Panc1 (cell line): ENCODE measurements around the gene MAD1L1. TPM values are rescaled to one million over a fixed set of nuclear protein-coding genes. Genes with fewer than 3 reads are reported as not detected.

ENCODE experiments used
- ATAC-seq: fragments of 200-7000 bp; cut with Tn5 transposase; 2 replicates; pipeline ENCODE4 v1.9.1; 2020; ENCODE audit warnings: mild to moderate bottlenecking, moderate library complexity
- BruUV-seq: library from RNA; stranded (reverse); fragments of 400-500 nt; replicated peaks from 2 replicates; lab custom pipeline; 2021; lab: Mats Ljungman, UMichigan
- CTCF ChIA-PET: fragments of 300-600 bp; sonication (Branson Sonifier 250); formaldehyde crosslinking; loops from one replicate; lab custom pipeline; 2022; ENCODE audit warnings: antibody characterized with exemption; lab: Charles Lee
- POLR2A ChIA-PET: fragments of 300-600 bp; sonication (Branson Sonifier 250); formaldehyde crosslinking; loops from one replicate; lab custom pipeline; 2022; ENCODE audit warnings: antibody characterized with exemption; lab: Charles Lee
- DNase-seq: peaks from one replicate; pipeline ENCODE4 v3.0.0-alpha.2; 2010; ENCODE audit warnings: low read depth, low spot score
- H3K27ac ChIP-seq: 2 replicates; pipeline ENCODE4 v1.5.1; 2011; ENCODE audit warnings: mild to moderate bottlenecking, low read length, inconsistent platforms
- H3K27me3 ChIP-seq: fragments of 200-500 bp; sonication (Bioruptor generic); 2 replicates; pipeline ENCODE4 v1.6.0; 2014; ENCODE audit warnings: low read length, inconsistent platforms; ENCODE audit not compliant: control insufficient read depth, insufficient read depth
- H3K36me3 ChIP-seq: fragments of 200-500 bp; sonication (Bioruptor generic); 2 replicates; pipeline ENCODE4 v1.5.1; 2014; ENCODE audit warnings: inconsistent platforms, mild to moderate bottlenecking, low read length, moderate library complexity; ENCODE audit not compliant: control insufficient read depth, insufficient read depth
- H3K4me1 ChIP-seq: 2 replicates; pipeline ENCODE4 v1.5.1; 2011; ENCODE audit warnings: inconsistent platforms, mild to moderate bottlenecking, low read length, moderate library complexity; ENCODE audit not compliant: control insufficient read depth, insufficient read depth
- H3K4me3 ChIP-seq, 2 experiments: 2 replicates each; pipeline ENCODE4 v1.5.1; 2011 to 2012; ENCODE audit warnings: low read depth in 2 of 2, low read length in 2 of 2, mild to moderate bottlenecking in 2 of 2, inconsistent platforms in 1 of 2, moderate library complexity in 1 of 2
- H3K9me3 ChIP-seq: fragments of 200-500 bp; sonication (Bioruptor generic); 2 replicates; pipeline ENCODE4 v1.5.1; 2014; ENCODE audit warnings: low read depth, mild to moderate bottlenecking, inconsistent platforms, low read length, moderate library complexity; ENCODE audit not compliant: control insufficient read depth, insufficient read depth
- POLR2AphosphoS5 ChIP-seq: IDR thresholded peaks from 2 replicates; pipeline ENCODE4 v1.6.1; 2012; ENCODE audit warnings: mild to moderate bottlenecking, low read depth, low read length, moderate library complexity
- SIN3A ChIP-seq: IDR thresholded peaks from 2 replicates; pipeline ENCODE4 v1.6.1; 2012; ENCODE audit warnings: low read depth, mild to moderate bottlenecking, low read length, moderate library complexity, borderline replicate concordance; ENCODE audit not compliant: insufficient read depth
- TCF7L2 ChIP-seq: IDR thresholded peaks from 2 replicates; pipeline ENCODE4 v1.6.1; 2011; ENCODE audit warnings: mild to moderate bottlenecking, low read depth, low read length, inconsistent platforms
- in situ Hi-C: cut with HindIII; loops from 2 replicates; pipeline ENCODE4 v1.10.0; 2016; ENCODE audit warnings: low sequenced_read_pairs, low pct_unique_long_range_greater_than_20kb
- intact Hi-C: fragments of 100-400 bp; cut with micrococcal nuclease; formaldehyde crosslinking; loops from one replicate; pipeline ENCODE4 v1.10.0; 2022; ENCODE audit not compliant: unreplicated experiment
- microRNA-seq: library from miRNA; unstranded; fragments of <30 nt; microRNA quantifications from one replicate; pipeline ENCODE4 v1.1.0, GENCODE V29; 2020; ENCODE audit not compliant: unreplicated experiment
- total RNA-seq: library from RNA; stranded (reverse); gene quantifications from one replicate; pipeline ENCODE4 v1.2.1, GENCODE V29; 2021; ENCODE audit not compliant: unreplicated experiment
- TF ChIP-seq, protein P1 (sequence below), 2 experiments: IDR thresholded peaks; 2 replicates each; pipeline ENCODE4 v1.6.1; 2011 to 2012; ENCODE audit warnings: low read depth in 2 of 2, control low read depth in 1 of 2, low read length in 1 of 2, mild to moderate bottlenecking in 1 of 2, moderate library complexity in 1 of 2; ENCODE audit not compliant: insufficient read depth in 1 of 2
- TF ChIP-seq, protein P2 (sequence below): fragments of 450-650 bp; IDR thresholded peaks from 2 replicates; pipeline ENCODE4 v1.5.1; 2017; ENCODE audit warnings: mild to moderate bottlenecking

Gene MAD1L1
- total RNA-seq, 1 experiment from 2014 or later, result 70.8 TPM

DNA sequence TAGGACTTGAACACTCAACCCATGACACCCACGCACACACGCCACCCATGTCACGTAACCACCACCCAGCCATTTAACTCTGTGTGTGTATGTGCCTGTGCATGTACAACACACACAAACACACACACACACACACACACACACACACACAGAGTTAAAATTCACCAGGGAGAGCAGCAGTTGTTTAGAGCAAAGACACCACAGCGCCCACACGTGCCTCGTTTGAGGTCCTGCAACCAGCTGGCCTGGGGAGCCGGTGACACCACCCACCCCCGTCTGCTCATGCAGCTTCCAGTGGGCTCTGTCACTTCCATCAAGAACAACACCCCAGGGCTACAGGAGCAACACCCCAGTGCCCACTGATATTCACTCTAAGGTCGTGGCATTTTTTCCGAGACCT, 465.2 kb downstream of the MAD1L1 start:
- in situ Hi-C loops (no loop called here), intact Hi-C loops (no loop called here)
- no peaks in the 10 kb centered on the region for H3K9me3 ChIP-seq
- no TSS peak for BruUV-seq
- peak; percentile 64; the same call in 1 of the 2 replicates for ATAC-seq
- TF ChIP-seq, protein P1, sequence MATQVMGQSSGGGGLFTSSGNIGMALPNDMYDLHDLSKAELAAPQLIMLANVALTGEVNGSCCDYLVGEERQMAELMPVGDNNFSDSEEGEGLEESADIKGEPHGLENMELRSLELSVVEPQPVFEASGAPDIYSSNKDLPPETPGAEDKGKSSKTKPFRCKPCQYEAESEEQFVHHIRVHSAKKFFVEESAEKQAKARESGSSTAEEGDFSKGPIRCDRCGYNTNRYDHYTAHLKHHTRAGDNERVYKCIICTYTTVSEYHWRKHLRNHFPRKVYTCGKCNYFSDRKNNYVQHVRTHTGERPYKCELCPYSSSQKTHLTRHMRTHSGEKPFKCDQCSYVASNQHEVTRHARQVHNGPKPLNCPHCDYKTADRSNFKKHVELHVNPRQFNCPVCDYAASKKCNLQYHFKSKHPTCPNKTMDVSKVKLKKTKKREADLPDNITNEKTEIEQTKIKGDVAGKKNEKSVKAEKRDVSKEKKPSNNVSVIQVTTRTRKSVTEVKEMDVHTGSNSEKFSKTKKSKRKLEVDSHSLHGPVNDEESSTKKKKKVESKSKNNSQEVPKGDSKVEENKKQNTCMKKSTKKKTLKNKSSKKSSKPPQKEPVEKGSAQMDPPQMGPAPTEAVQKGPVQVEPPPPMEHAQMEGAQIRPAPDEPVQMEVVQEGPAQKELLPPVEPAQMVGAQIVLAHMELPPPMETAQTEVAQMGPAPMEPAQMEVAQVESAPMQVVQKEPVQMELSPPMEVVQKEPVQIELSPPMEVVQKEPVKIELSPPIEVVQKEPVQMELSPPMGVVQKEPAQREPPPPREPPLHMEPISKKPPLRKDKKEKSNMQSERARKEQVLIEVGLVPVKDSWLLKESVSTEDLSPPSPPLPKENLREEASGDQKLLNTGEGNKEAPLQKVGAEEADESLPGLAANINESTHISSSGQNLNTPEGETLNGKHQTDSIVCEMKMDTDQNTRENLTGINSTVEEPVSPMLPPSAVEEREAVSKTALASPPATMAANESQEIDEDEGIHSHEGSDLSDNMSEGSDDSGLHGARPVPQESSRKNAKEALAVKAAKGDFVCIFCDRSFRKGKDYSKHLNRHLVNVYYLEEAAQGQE (IDR thresholded peaks at IDR 0.05; ENCODE audit: insufficient read depth in 1 of 2, low read depth in 2 of 2, low read length in 1 of 2), result no peak
- TF ChIP-seq, protein P2, sequence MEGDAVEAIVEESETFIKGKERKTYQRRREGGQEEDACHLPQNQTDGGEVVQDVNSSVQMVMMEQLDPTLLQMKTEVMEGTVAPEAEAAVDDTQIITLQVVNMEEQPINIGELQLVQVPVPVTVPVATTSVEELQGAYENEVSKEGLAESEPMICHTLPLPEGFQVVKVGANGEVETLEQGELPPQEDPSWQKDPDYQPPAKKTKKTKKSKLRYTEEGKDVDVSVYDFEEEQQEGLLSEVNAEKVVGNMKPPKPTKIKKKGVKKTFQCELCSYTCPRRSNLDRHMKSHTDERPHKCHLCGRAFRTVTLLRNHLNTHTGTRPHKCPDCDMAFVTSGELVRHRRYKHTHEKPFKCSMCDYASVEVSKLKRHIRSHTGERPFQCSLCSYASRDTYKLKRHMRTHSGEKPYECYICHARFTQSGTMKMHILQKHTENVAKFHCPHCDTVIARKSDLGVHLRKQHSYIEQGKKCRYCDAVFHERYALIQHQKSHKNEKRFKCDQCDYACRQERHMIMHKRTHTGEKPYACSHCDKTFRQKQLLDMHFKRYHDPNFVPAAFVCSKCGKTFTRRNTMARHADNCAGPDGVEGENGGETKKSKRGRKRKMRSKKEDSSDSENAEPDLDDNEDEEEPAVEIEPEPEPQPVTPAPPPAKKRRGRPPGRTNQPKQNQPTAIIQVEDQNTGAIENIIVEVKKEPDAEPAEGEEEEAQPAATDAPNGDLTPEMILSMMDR, result no peak; the same call in 1 of the 2 replicates
- no peak for TF ChIP-seq TCF7L2
- TF ChIP-seq SIN3A, result no peak
- TF ChIP-seq POLR2AphosphoS5, result no peak
- H3K4me1 ChIP-seq, result no peaks in the 10 kb centered on the region
- H3K27ac ChIP-seq, result no peak overlapping the region
- POLR2A ChIA-PET, result no interaction called here
- H3K27me3 ChIP-seq, result no peaks in the 10 kb centered on the region
- DNase-seq, result no peak
- no peak overlapping the region for H3K4me3 ChIP-seq
- CTCF ChIA-PET, result interaction anchor here (0.6 to 1.0 kb wide), 6 partner anchors 11 to 126 kb away, joined by 3 to 4 read pairs (median 4); no protein-coding TSS in a partner anchor
- no peaks in the 10 kb centered on the region for H3K36me3 ChIP-seq

Small RNA genes within 50 kb of the gene (microRNA-seq; reads per million reads assigned to microRNA genes)
- gene MIR4655, result 2.2 reads per million
- 1.6 reads per million for gene MIR6836

Other genes with a start within 250 kb of the MAD1L1 start
- 49.9 TPM for gene MRM2, start 9.3 kb upstream of the MAD1L1 start, total RNA-seq
- gene NUDT1, start 9.3 kb upstream of the MAD1L1 start, total RNA-seq, result 92.6 TPM
- 139 TPM for gene SNX8, start 81.5 kb upstream of the MAD1L1 start, total RNA-seq
- 432 TPM for gene EIF3B, start 121.9 kb upstream of the MAD1L1 start, total RNA-seq
- gene CHST12, start 170.7 kb upstream of the MAD1L1 start, total RNA-seq, result 48.3 TPM
- gene GRIFIN, start 243.5 kb upstream of the MAD1L1 start, total RNA-seq, result not detected